H54 (cell line): Measurements from ENCODE around the gene PROSER3.

Experiments
- DNase-seq: peaks from one replicate; pipeline ENCODE4 v3.0.0; 2011; ENCODE audit warnings: low spot score, mixed read lengths; ENCODE audit not compliant: insufficient read length
- FAIRE-seq: peaks from 3 replicates; lab custom pipeline; 2011; peaks lifted over from hg19 to GRCh38; lab: Jason Lieb, UNC
- POLR2A ChIP-seq: IDR thresholded peaks from 2 replicates; pipeline ENCODE4 v1.6.1; 2011; ENCODE audit warnings: low read depth, mild to moderate bottlenecking, low read length

Gene PROSER3

GRCh38 chr19:35776102-35776788 lies 18.3 kb downstream of the PROSER3 start:
- FAIRE-seq (no peak), DNase-seq (no peak)
- no peak for TF ChIP-seq POLR2A

GRCh38 chr19:35777086-35777841 lies 19.3 kb downstream of the PROSER3 start:
- FAIRE-seq: no peak
- DNase-seq: no peak
- no peak for TF ChIP-seq POLR2A

GRCh38 chr19:35777961-35778360 lies 20.0 kb downstream of the PROSER3 start:
- DNase-seq (no peak), FAIRE-seq (no peak)
- TF ChIP-seq POLR2A: no peak

- no peak for TF ChIP-seq POLR2A
- DNase-seq (no peak), FAIRE-seq (no peak)
These were observed 21.1 kb downstream of the PROSER3 start for GRCh38 chr19:35779033-35779432.

GRCh38 chr19:35780058-35780457 lies 22.1 kb downstream of the PROSER3 start:
- DNase-seq (no peak), FAIRE-seq (no peak)
- no peak for TF ChIP-seq POLR2A

- no peak for DNase-seq
- no peak for FAIRE-seq
- TF ChIP-seq POLR2A: no peak
These were observed 22.7 kb downstream of the PROSER3 start for GRCh38 chr19:35780717-35781116.

- TF ChIP-seq POLR2A: no peak
- no peak for FAIRE-seq
- no peak for DNase-seq
These were observed 23.7 kb downstream of the PROSER3 start for GRCh38 chr19:35781650-35782049.

- no peak for DNase-seq
- no peak for FAIRE-seq
- TF ChIP-seq POLR2A: no peak
These were observed 24.6 kb downstream of the PROSER3 start for GRCh38 chr19:35782589-35782988.

GRCh38 chr19:35783469-35784434 lies 25.8 kb downstream of the PROSER3 start:
- no peak for DNase-seq
- no peak for FAIRE-seq
- TF ChIP-seq POLR2A: no peak

- DNase-seq: no peak
- no peak for FAIRE-seq
- TF ChIP-seq POLR2A: no peak
These were observed 26.7 kb downstream of the PROSER3 start for GRCh38 chr19:35784503-35785338.

- no peak for TF ChIP-seq POLR2A
- FAIRE-seq (no peak), DNase-seq (no peak)
These were observed 27.3 kb downstream of the PROSER3 start for GRCh38 chr19:35785339-35785627.

- no peak for TF ChIP-seq POLR2A
- FAIRE-seq (no peak), DNase-seq (no peak)
These were observed 28.6 kb downstream of the PROSER3 start for GRCh38 chr19:35786299-35787160.
